Fibroblast of skin of right biceps (primary cell): Measurements from ENCODE around the gene SCAMP2.
"Not testable (repeated sequence)": the region's sequence is repeated elsewhere in the genome, so short reads cannot be mapped to it uniquely, and the experiment has no call there.

Source experiments
- DNase-seq: peaks from one replicate; pipeline ENCODE4 v3.0.0-alpha.2; 2013

SCAMP2 gene

GRCh38 chr15:74889883-74890664 is 16.9 kb upstream of the SCAMP2 start, which contains the start of gene MPI:
TSS of gene MPI (plus strand) at chr15:74890042. CDS start at chr15:74890074, 32 bp downstream.
- peak; percentile 80 for DNase-seq

- peak; percentile 55 for DNase-seq
Observed at GRCh38 chr15:74889390-74889882, 16.3 kb upstream of the SCAMP2 start.

DNA sequence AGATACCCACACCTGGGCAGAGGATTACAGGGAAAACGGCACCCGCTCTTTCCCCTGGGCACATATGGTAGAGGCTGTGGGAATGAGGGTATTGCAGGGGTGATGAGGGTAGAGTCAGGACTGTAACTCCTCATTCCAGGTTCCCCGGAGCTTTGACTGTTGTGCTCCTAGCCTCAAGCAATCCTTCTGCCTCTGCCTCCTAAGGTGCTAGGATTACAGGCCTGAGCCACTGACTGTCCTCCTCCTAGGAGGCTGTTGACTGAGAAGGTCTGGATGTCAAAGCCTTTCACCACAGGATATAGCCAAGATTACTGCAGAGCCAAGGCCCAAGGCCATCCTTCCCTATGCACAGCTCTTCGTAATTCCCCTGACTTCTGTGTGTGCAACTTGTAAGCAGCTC is 15.6 kb upstream of the SCAMP2 start:
- no peak for DNase-seq

- not testable (repeated sequence) for DNase-seq
Observed at GRCh38 chr15:74887537-74888193, 14.5 kb upstream of the SCAMP2 start.

GRCh38 chr15:74885461-74885860 is 12.3 kb upstream of the SCAMP2 start:
- DNase-seq = no peak

GRCh38 chr15:74884428-74885223 is 11.5 kb upstream of the SCAMP2 start:
- peak; percentile 34 for DNase-seq

GRCh38 chr15:74882528-74882927 is 9.4 kb upstream of the SCAMP2 start:
- DNase-seq = no peak

GRCh38 chr15:74878273-74878672 is 5.1 kb upstream of the SCAMP2 start:
- no peak for DNase-seq

DNA sequence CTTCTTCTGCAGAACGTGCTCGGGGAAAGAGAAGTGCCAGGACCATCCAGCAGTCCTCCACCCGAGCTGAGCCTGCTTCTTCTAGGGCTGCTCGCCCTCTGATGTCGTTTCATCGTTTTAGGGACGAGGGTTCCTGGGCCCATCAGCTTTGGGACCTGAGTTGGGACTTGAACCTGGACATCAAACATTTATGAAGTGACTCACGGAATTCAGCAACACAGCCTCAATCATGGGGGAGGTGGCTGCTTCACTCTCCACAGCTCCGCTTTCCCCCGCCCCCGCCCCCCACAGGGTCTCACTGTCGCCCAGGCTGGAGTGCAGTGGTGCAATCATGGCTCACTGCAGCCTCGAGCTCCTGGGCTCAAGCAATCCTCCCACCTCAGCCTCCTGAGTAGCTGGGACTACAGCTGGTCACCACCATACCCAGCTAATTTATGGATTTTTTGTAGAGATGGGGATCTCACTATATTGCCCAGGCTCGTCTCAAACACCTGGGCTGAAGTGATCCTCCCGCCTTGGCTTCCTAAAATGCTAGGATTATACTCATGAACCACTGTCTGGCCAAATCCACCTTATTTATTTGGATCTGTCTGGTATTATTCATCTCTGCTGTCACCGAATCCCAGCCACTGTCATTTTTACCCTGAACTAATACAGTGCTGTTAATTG is 725 bp upstream of the SCAMP2 start:
- DNase-seq = peak; percentile 60

DNA sequence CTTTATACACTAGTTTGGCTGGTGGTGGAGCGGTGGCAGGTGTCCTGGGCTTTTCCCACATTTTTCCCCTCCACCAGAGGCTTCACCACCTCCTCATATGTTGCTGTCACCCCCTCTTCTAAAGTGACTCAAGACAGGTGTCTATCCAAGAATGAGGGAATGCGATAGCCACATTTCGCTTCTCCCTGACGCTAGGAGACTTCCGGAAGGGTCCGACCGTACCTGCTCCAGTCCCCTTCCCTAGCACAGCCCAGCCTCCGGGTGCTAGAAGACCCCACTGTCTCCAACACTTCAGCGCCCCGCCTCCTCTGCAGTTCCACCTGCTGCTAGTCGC is 496 bp downstream of the SCAMP2 start:
- no peak for DNase-seq

- DNase-seq = no peak
Observed at GRCh38 chr15:74870436-74871215, 2.5 kb downstream of the SCAMP2 start.

DNA sequence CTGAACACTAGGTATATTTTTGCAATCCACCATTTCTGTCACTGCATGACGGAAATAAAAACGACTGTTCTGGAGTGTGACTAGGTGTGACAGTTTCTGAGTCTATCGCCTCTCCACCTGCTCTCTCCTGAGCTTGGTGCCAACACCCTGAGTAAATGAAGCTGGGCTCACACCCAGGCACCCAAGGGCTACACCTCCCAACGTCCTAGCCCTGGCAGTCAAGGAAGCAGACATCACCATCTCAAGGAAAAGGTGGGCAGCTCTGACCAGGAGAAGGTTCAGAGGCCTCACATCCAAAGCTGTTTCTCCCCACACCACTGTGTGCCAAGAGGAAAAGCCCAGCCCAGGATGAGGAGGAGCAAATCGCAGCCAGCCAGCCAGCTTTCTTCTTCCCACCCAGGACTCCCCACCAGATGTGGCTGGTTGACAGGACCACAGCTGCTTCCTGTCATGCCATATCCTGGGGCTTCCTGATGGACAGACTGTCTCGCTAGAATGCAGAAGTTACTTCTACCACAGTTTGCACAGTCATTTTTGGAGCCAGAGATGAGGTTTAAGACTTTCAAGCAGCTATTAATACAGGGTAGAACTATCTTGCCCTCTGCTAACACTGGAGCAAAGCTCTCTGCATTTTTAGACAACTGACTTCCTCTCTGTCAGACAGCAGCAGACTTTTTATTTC is 3.3 kb downstream of the SCAMP2 start:
- no peak for DNase-seq

GRCh38 chr15:74869372-74869725 is 3.8 kb downstream of the SCAMP2 start:
- no peak for DNase-seq

DNA sequence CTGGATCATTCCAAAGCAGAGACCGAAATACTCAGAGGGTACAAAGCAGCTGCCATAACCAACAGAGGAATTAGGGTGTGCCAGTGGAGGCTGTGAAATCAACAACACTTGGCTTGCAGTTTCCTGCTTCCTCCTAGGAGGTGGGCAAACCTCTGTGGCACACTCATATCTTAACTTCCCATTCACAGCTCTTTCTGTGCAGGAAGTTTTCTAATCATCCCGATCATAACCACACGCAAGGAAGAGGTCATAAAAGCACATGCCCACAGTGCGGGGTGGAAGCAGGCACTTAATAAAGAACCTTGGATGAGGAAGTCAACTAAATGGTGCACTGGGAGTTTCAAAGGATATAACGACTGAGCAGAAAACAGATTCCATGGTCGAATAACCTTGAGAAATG is 5.1 kb downstream of the SCAMP2 start:
- DNase-seq = no peak

GRCh38 chr15:74867466-74868038 is 5.6 kb downstream of the SCAMP2 start:
- DNase-seq = no peak

DNA sequence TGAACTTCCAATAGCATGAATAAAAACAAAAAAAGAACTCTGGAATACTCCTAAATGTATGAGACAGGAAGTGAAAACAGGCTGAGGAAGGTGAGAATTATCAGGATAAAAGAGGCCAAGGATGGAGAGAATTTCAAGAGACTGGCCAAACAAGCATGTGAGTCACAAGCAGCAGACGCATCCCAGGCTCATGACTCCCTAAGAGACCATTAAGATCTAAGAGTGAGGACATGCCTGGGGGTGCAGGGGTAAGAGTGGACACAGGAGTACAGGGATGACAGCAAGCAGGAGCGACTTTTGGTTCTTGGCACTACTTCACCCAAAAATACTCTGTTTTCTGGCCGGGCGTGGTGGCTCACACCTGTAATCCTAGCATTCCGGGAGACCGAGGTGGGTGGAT is 7.1 kb downstream of the SCAMP2 start:
- peak; percentile 57 for DNase-seq

- DNase-seq = no peak
Observed at GRCh38 chr15:74865316-74865715, 7.8 kb downstream of the SCAMP2 start.

- no peak for DNase-seq
Observed at GRCh38 chr15:74864296-74864695, 8.9 kb downstream of the SCAMP2 start.

GRCh38 chr15:74863239-74864056 is 9.7 kb downstream of the SCAMP2 start:
- peak; percentile 8 for DNase-seq

- DNase-seq = no peak
Observed at GRCh38 chr15:74858369-74858740, 14.8 kb downstream of the SCAMP2 start.
